Body of pancreas (tissue), 4 donors: Measurements from ENCODE around the gene SHOC2. TPM values are rescaled to one million over a fixed set of nuclear protein-coding genes. Genes with fewer than 3 reads are reported as not detected.

Experiments used
- ATAC-seq: fragments of 150-250 bp; one replicate; pipeline ENCODE4 v1.9.1; 2016
- DNase-seq, 4 donors: peaks; one replicate each; pipeline ENCODE4 v3.0.0-alpha.2; 2019
- H3K27ac ChIP-seq, 4 donors: fragments of 200-600 bp; sonication (generic); 1 replicate in 3 of 4; 2 replicates in 1 of 4; pipeline versions ENCODE4 v1.5.1 to v1.6.1; 2016 to 2019; ENCODE audit warnings: mild to moderate bottlenecking in 1 of 4, mixed read lengths in 1 of 4, moderate library complexity in 1 of 4
- H3K27me3 ChIP-seq, 2 donors: fragments of 200-600 bp; sonication (generic); one replicate each; pipeline ENCODE4 v1.6.0; 2016; ENCODE audit warnings: mild to moderate bottlenecking in 1 of 2
- H3K36me3 ChIP-seq, 2 donors: fragments of 200-600 bp; sonication (generic); replicated peaks in 1 of 2; 2 replicates each; pipeline ENCODE4 v1.5.1; 2016; ENCODE audit warnings: low read depth in 2 of 2; ENCODE audit not compliant: insufficient read depth in 1 of 2
- H3K4me1 ChIP-seq: fragments of 200-600 bp; sonication (generic); one replicate; pipeline ENCODE4 v1.6.0; 2016
- H3K4me3 ChIP-seq, 2 donors: fragments of 200-600 bp; sonication (generic); 1 replicate in 1 of 2; 2 replicates in 1 of 2; pipeline ENCODE4 v1.5.1; 2016 to 2019
- H3K9me3 ChIP-seq, 3 donors: fragments of 200-600 bp; sonication (generic); 1 replicate in 2 of 3; 2 replicates in 1 of 3; pipeline ENCODE4 v1.5.1; 2016
- POLR2A ChIP-seq, 3 donors: fragments of 450-650 bp; IDR thresholded peaks; one replicate each; pipeline ENCODE4 v1.6.1; 2016; ENCODE audit warnings: antibody characterized with exemption in 3 of 3, mild to moderate bottlenecking in 2 of 3
- WGBS, 2 donors: methylation state at CpG; one replicate each; pipeline ENCODE4 v1.1.5; 2017; 5-methylcytosine and 5-hydroxymethylcytosine counted together
- intact Hi-C: fragments of 100-400 bp; cut with DNase I; formaldehyde crosslinking; loops from one replicate; pipeline ENCODE4 v1.15.1; 2023
- total RNA-seq, 2 donors: library from RNA; depleted of rRNA; stranded (reverse); fragments of >200 nt; gene quantifications; one replicate each; pipeline ENCODE4 v1.1.0, GENCODE V29; 2016
- TF ChIP-seq, protein P1 (sequence below), 7 experiments: fragments of 450-650 bp in 4 of 7; fragments of 200-600 bp in 3 of 7; sonication (generic) in 3 of 7; IDR thresholded peaks; one replicate each; pipeline ENCODE4 v1.5.1; 2016 to 2019; ENCODE audit warnings: antibody characterized with exemption in 7 of 7

SHOC2 gene
- total RNA-seq, 2 donors from 2014 or later = 24.1 to 26.0 TPM

DNA sequence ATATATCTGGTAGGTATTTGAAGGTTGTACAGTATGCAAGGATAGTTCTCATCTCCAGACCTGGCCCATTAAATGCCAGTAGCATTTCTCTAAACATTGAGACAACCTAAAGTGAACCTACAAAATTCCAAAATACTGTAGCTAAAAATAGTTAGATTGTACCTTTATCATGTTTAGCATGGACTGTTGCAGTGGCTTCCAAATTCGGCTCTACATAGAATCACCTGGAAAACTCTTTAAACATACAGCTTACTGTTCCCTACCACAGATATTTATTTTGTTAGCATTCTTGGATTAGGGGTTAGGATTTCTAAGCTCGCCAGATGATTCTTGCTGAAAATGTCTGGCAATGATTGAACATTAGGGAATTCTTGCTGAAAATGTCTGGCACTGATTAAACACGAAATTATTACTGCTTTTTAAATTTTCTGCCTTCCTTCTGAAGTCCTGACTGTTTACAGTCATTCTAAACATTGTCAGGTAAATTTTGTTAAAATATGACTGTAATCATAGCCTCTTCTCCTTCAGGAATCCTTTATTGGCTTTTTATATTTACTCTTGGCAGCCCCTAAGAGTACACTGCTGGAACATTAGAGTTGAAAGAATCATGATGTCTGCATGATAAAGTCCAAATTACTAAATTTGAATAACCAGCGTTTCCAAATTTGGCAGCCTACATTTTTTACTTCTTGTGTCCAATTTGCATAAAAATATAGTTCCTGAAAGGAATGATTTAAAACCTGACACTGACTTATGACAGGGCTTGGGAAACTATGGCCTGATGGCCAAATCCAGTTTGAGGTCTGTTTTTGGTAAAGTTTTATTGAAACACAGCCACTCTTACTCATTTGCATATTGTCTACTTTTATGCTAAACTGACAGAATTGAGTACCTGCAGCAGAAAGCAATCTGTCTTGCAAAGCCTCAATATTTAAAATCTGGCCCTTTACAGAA, 40.3 kb downstream of the SHOC2 start:
- H3K27ac ChIP-seq = peak overlapping the region in 1 of 4 donors; percentile 48
- no peak for ATAC-seq
- intact Hi-C loops = no loop called here
- 5 to 15% methylated on average over 4 of the region's 4 CpGs for WGBS, 2 donors
- no peaks in the 10 kb centered on the region for H3K9me3 ChIP-seq
- no peak overlapping the region for H3K4me3 ChIP-seq
- TF ChIP-seq POLR2A (IDR thresholded peaks at IDR 0.05) = no peak
- TF ChIP-seq, protein P1, sequence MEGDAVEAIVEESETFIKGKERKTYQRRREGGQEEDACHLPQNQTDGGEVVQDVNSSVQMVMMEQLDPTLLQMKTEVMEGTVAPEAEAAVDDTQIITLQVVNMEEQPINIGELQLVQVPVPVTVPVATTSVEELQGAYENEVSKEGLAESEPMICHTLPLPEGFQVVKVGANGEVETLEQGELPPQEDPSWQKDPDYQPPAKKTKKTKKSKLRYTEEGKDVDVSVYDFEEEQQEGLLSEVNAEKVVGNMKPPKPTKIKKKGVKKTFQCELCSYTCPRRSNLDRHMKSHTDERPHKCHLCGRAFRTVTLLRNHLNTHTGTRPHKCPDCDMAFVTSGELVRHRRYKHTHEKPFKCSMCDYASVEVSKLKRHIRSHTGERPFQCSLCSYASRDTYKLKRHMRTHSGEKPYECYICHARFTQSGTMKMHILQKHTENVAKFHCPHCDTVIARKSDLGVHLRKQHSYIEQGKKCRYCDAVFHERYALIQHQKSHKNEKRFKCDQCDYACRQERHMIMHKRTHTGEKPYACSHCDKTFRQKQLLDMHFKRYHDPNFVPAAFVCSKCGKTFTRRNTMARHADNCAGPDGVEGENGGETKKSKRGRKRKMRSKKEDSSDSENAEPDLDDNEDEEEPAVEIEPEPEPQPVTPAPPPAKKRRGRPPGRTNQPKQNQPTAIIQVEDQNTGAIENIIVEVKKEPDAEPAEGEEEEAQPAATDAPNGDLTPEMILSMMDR (IDR thresholded peaks at IDR 0.05) = no peak
- no peaks in the 10 kb centered on the region for H3K27me3 ChIP-seq
- no peak for DNase-seq
- H3K4me1 ChIP-seq = peaks cover 49% of the 10 kb centered on the region
- H3K36me3 ChIP-seq = no peaks in the 10 kb centered on the region

- intact Hi-C loops = no loop called here
- Histone ChIP-seq H3K4me1 (peaks cover 46% of the 10 kb centered on the region), H3K4me3 (no peak overlapping the region), H3K27me3 (no peaks in the 10 kb centered on the region), H3K36me3 (no peaks in the 10 kb centered on the region), H3K9me3 (no peaks in the 10 kb centered on the region), H3K27ac (peak overlapping the region in 1 of 4 donors; percentile 48)
- WGBS, 2 donors = 96 to 100% methylated on average over 1 of the region's 1 CpG
- TF ChIP-seq, protein P1 (IDR thresholded peaks at IDR 0.05) = no peak
- no peak for TF ChIP-seq POLR2A (IDR thresholded peaks at IDR 0.05)
- ATAC-seq (no peak), DNase-seq (no peak)
Measured at GRCh38 chr10:110960333-110960712, 40.9 kb downstream of the SHOC2 start.

- no peaks in the 10 kb centered on the region for H3K27me3 ChIP-seq
- no peak overlapping the region for H3K4me3 ChIP-seq
- no peak overlapping the region for H3K27ac ChIP-seq
- ATAC-seq = no peak
- H3K9me3 ChIP-seq = no peaks in the 10 kb centered on the region
- DNase-seq = no peak
- H3K36me3 ChIP-seq = no peaks in the 10 kb centered on the region
- TF ChIP-seq, protein P1 (IDR thresholded peaks at IDR 0.05) = no peak
- no peak for TF ChIP-seq POLR2A (IDR thresholded peaks at IDR 0.05)
- WGBS, 2 donors = 68 to 70% methylated on average over 2 of the region's 2 CpGs
- peaks cover 46% of the 10 kb centered on the region for H3K4me1 ChIP-seq
- intact Hi-C loops = no loop called here
Measured at GRCh38 chr10:110962443-110962842, 43.0 kb downstream of the SHOC2 start.

- intact Hi-C loops = no loop called here
- no peak for TF ChIP-seq POLR2A (IDR thresholded peaks at IDR 0.05)
- TF ChIP-seq, protein P1 (IDR thresholded peaks at IDR 0.05) = no peak
- Histone ChIP-seq H3K4me3 (no peak overlapping the region), H3K27ac (no peak overlapping the region), H3K9me3 (no peaks in the 10 kb centered on the region), H3K36me3 (no peaks in the 10 kb centered on the region), H3K4me1 (peaks cover 41% of the 10 kb centered on the region), H3K27me3 (no peaks in the 10 kb centered on the region)
- ATAC-seq = no peak
- DNase-seq = no peak
- 32 to 37% methylated on average over 2 of the region's 2 CpGs for WGBS, 2 donors
Measured at GRCh38 chr10:110963162-110963561, 43.8 kb downstream of the SHOC2 start.
